GM12878 (cell line): ENCODE data around the gene MPHOSPH9.

Source experiments
- CTCF ChIP-seq, 3 experiments: IDR thresholded peaks in 2 of 3; conservative IDR thresholded peaks in 1 of 3; 2 replicates each; pipeline ENCODE4 v1.5.1; 2011; ENCODE audit warnings: low read depth in 3 of 3, low read length in 3 of 3, mild to moderate bottlenecking in 3 of 3, control low read depth in 2 of 3, moderate library complexity in 2 of 3, inconsistent platforms in 1 of 3, mixed read lengths in 1 of 3; ENCODE audit not compliant: control insufficient read depth in 2 of 3, insufficient read depth in 1 of 3; ENCODE audit errors: extremely low read depth in 1 of 3
- EZH2 ChIP-seq: IDR thresholded peaks from 2 replicates; pipeline ENCODE4 v1.6.1; 2012; ENCODE audit warnings: low read depth, mild to moderate bottlenecking, control low read depth, inconsistent platforms, low read length, borderline replicate concordance; ENCODE audit not compliant: control insufficient read depth
- NFIC ChIP-seq: IDR thresholded peaks from 2 replicates; pipeline ENCODE4 v1.6.1; 2012; ENCODE audit warnings: low read depth, mild to moderate bottlenecking, inconsistent platforms, low read length, moderate library complexity
- PML ChIP-seq: IDR thresholded peaks from 2 replicates; pipeline ENCODE4 v1.6.1; 2012; ENCODE audit warnings: low read length, inconsistent platforms
- REST ChIP-seq: IDR thresholded peaks from 2 replicates; pipeline ENCODE4 v1.6.1; 2012; ENCODE audit warnings: mild to moderate bottlenecking, low read depth, low read length

GRCh38 chr12:123164222-123164621, 68.7 kb downstream of the MPHOSPH9 start:
- TF ChIP-seq NFIC: peak; percentile 53; the same call in 1 of the 2 replicates
- no peak for TF ChIP-seq REST
- no peak for TF ChIP-seq PML
- TF ChIP-seq EZH2: no peak
- TF ChIP-seq CTCF (IDR thresholded peaks at IDR 0.05 in 2 of 3, conservative IDR thresholded peaks at IDR 0.05 in 1 of 3; ENCODE audit: control insufficient read depth in 2 of 3, extremely low read depth in 1 of 3, insufficient read depth in 1 of 3, low read depth in 3 of 3, low read length in 3 of 3): no peak
